OCI-LY7 (cell line): ENCODE data around the gene C1orf74. TPM values are rescaled to one million over a fixed set of nuclear protein-coding genes. Genes with fewer than 3 reads are reported as not detected.

Experiments
- BruUV-seq: library from RNA; stranded (reverse); fragments of 400-500 nt; replicated peaks from 2 replicates; lab custom pipeline; 2021; lab: Mats Ljungman, UMichigan
- CTCF ChIA-PET: fragments of 300-600 bp; sonication (Branson Sonifier 250); formaldehyde crosslinking; loops from one replicate; lab custom pipeline; 2022; ENCODE audit warnings: antibody characterized with exemption; ENCODE audit not compliant: unreplicated experiment; lab: Charles Lee
- POLR2A ChIA-PET: fragments of 300-600 bp; sonication (Branson Sonifier 250); formaldehyde crosslinking; loops from one replicate; lab custom pipeline; 2022; ENCODE audit warnings: antibody characterized with exemption; lab: Charles Lee
- DNase-seq: peaks from one replicate; pipeline ENCODE4 v3.0.0-alpha.2; 2015; ENCODE audit warnings: low spot score
- H2AFZ ChIP-seq: fragments of 200-600 bp; sonication (generic), shearing (Covaris generic); 2 replicates; pipeline ENCODE4 v1.6.1; 2014; ENCODE audit warnings: mild to moderate bottlenecking, antibody characterized with exemption, low read length, moderate library complexity
- H3K27ac ChIP-seq: fragments of 200-600 bp; sonication (generic); 2 replicates; pipeline ENCODE4 v1.5.1; 2014; ENCODE audit warnings: mixed run types, low read depth, mild to moderate bottlenecking, moderate library complexity, low read length, inconsistent platforms; ENCODE audit not compliant: poor library complexity, severe bottlenecking
- H3K36me3 ChIP-seq: fragments of 200-600 bp; sonication (generic); 2 replicates; pipeline ENCODE4 v1.6.1; 2014; ENCODE audit warnings: mild to moderate bottlenecking, antibody characterized with exemption, low read length, moderate library complexity, mixed read lengths; ENCODE audit not compliant: insufficient read depth
- H3K4me1 ChIP-seq: fragments of 200-600 bp; sonication (generic); 2 replicates; pipeline ENCODE4 v1.5.1; 2014; ENCODE audit warnings: mild to moderate bottlenecking, low read length; ENCODE audit not compliant: insufficient read depth, poor library complexity, severe bottlenecking
- H3K4me2 ChIP-seq: fragments of 200-600 bp; sonication (generic); 2 replicates; pipeline ENCODE4 v1.6.1; 2014; ENCODE audit warnings: mild to moderate bottlenecking, low read length
- H3K4me3 ChIP-seq: fragments of 200-600 bp; sonication (generic); 2 replicates; pipeline ENCODE4 v1.5.1; 2014; ENCODE audit warnings: mild to moderate bottlenecking, low read depth, low read length; ENCODE audit not compliant: poor library complexity, severe bottlenecking
- H3K79me2 ChIP-seq: fragments of 200-600 bp; sonication (generic); 2 replicates; pipeline ENCODE4 v1.6.1; 2016; ENCODE audit warnings: low read depth, mild to moderate bottlenecking, low read length, moderate library complexity, mixed read lengths; ENCODE audit not compliant: insufficient read depth
- H3K9me2 ChIP-seq: fragments of 200-600 bp; sonication (generic); 2 replicates; pipeline ENCODE4 v1.6.1; 2016; ENCODE audit warnings: mild to moderate bottlenecking, low read length, mixed read lengths; ENCODE audit not compliant: insufficient read depth
- H3K9me3 ChIP-seq: fragments of 200-600 bp; sonication (generic); 2 replicates; pipeline ENCODE4 v1.6.1; 2014; ENCODE audit warnings: mild to moderate bottlenecking, mixed run types, low read length, mixed read lengths
- H4K20me1 ChIP-seq: fragments of 200-600 bp; sonication (generic); 2 replicates; pipeline ENCODE4 v1.6.1; 2014; ENCODE audit warnings: mild to moderate bottlenecking, antibody characterized with exemption, low read length, moderate library complexity, mixed read lengths; ENCODE audit not compliant: insufficient read depth
- EZH2phosphoT487 ChIP-seq: fragments of 200-600 bp; sonication (generic); IDR thresholded peaks from 2 replicates; pipeline ENCODE4 v1.6.1; 2018; ENCODE audit warnings: low read depth, borderline replicate concordance, mild to moderate bottlenecking, mixed run types, antibody characterized with exemption, low read length, moderate library complexity, mixed read lengths
- intact Hi-C: fragments of 100-400 bp; cut with micrococcal nuclease; formaldehyde crosslinking; loops from one replicate; pipeline ENCODE4 v1.10.0; 2022; ENCODE audit not compliant: unreplicated experiment
- total RNA-seq, 2 experiments: library from RNA; depleted of rRNA in 1 of 2; stranded (reverse); fragments of >200 nt in 1 of 2; shearing (Covaris generic) in 1 of 2; gene quantifications; 2 replicates each; pipeline ENCODE4 v1.2.3, GENCODE V29; 2014 to 2022
- TF ChIP-seq, protein P1 (sequence below): fragments of 200-600 bp; sonication (generic); conservative IDR thresholded peaks from 2 replicates; pipeline ENCODE4 v1.5.1; 2014; ENCODE audit warnings: mild to moderate bottlenecking, antibody characterized with exemption, low read length, moderate library complexity, mixed read lengths

The C1orf74 gene
- total RNA-seq, 2 experiments from 2014 or later: 4.2 to 4.4 TPM

DNA sequence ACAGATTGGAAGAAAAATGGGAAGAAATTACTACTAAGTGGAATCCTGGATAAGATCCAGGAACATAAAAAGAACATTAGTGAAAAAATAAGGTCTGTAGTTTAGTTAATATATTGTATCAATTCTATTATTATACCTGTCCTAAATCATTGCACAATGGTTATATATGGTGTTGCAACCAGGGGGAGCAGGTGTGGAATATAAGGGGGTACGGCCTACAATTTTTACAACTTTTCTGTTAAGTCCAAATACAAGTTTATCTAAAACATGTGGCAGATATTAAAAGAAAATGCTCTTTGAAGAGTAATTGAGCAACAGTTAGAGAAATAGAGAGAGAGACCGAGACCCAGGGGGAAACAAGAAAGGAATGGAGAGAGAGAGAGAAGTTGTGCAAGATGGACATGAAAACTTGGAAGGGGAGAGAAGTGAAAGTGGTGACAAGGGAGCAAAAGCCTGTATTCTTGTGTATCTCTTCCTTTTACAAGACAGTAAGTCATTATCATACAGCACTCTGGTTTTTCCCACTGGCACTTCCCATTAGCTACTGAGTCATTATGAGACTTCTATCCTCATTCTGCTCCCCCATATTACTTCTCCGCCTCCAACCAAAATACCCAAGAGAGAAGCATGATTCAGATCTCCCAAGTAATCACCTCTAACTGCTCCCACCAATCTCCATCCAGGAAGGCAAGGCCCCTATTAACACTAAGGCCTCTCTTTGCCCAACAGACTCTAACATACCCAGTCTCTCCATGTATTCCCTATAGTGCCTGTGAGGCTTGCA is 50.8 kb downstream of the C1orf74 start:
- ChIA-PET POLR2A (interaction anchor here (0.6 to 1.9 kb wide), 3 partner anchors 11 to 180 kb away, joined by 4 to 5 read pairs (median 4); no protein-coding TSS in a partner anchor), CTCF (no interaction called here)
- Histone ChIP-seq H3K4me2 (no peak overlapping the region), H3K27ac (no peak overlapping the region), H4K20me1 (no peaks in the 10 kb centered on the region), H3K9me2 (no peaks in the 10 kb centered on the region), H3K4me1 (no peaks in the 10 kb centered on the region), H3K36me3 (no peaks in the 10 kb centered on the region), H2AFZ (no peak overlapping the region), H3K79me2 (no peaks in the 10 kb centered on the region), H3K9me3 (no peaks in the 10 kb centered on the region), H3K4me3 (no peak overlapping the region)
- intact Hi-C loops: no loop called here
- no peak for DNase-seq
- no TSS peak for BruUV-seq
- TF ChIP-seq, protein P1, sequence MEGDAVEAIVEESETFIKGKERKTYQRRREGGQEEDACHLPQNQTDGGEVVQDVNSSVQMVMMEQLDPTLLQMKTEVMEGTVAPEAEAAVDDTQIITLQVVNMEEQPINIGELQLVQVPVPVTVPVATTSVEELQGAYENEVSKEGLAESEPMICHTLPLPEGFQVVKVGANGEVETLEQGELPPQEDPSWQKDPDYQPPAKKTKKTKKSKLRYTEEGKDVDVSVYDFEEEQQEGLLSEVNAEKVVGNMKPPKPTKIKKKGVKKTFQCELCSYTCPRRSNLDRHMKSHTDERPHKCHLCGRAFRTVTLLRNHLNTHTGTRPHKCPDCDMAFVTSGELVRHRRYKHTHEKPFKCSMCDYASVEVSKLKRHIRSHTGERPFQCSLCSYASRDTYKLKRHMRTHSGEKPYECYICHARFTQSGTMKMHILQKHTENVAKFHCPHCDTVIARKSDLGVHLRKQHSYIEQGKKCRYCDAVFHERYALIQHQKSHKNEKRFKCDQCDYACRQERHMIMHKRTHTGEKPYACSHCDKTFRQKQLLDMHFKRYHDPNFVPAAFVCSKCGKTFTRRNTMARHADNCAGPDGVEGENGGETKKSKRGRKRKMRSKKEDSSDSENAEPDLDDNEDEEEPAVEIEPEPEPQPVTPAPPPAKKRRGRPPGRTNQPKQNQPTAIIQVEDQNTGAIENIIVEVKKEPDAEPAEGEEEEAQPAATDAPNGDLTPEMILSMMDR: no peak
- TF ChIP-seq EZH2phosphoT487: no peak

DNA sequence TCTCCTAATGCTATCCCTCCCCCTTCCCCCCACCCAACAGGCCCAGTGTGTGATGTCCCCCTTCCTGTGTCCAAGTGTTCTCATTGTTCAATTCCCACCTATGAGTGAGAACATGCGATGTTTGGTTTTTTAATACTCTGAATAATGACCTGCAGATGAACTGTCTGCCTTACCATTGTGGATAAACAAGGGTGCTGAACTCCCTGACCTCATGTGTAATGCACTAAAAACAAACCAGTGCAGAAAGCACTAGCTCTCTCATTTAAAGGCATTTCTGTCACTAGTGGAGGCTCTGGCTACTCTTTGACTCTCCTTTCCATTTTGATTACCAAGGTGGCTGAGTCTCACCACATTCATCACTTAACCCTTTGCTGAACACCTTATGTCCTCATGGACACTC is 51.6 kb downstream of the C1orf74 start:
- CTCF ChIA-PET: no interaction called here

More for the DNA sequence above, 51.6 kb downstream of the C1orf74 start:
- no peak overlapping the region for H3K4me3 ChIP-seq
- no peaks in the 10 kb centered on the region for H3K36me3 ChIP-seq
- intact Hi-C loops: no loop called here
- H2AFZ ChIP-seq: no peak overlapping the region
- H4K20me1 ChIP-seq: no peaks in the 10 kb centered on the region
- H3K4me1 ChIP-seq: no peaks in the 10 kb centered on the region
- H3K27ac ChIP-seq: no peak overlapping the region
- no peaks in the 10 kb centered on the region for H3K9me2 ChIP-seq
- POLR2A ChIA-PET: interaction anchor here (0.6 kb wide), 1 partner anchor 16 kb away, joined by 3 read pairs; no protein-coding TSS in a partner anchor
- no peaks in the 10 kb centered on the region for H3K79me2 ChIP-seq
- TF ChIP-seq EZH2phosphoT487: no peak
- TF ChIP-seq, protein P1: no peak
- no TSS peak for BruUV-seq
- no peaks in the 10 kb centered on the region for H3K9me3 ChIP-seq
- no peak for DNase-seq
- no peak overlapping the region for H3K4me2 ChIP-seq
